DND-41 (cell line): Measurements from ENCODE around the gene THOC1.

Experiments used
- ATAC-seq: fragments of 200-7000 bp; cut with Tn5 transposase; 3 replicates; pipeline ENCODE4 v1.9.1; 2021; ENCODE audit warnings: low read depth; ENCODE audit not compliant: insufficient read depth
- DNase-seq: peaks from one replicate; pipeline ENCODE4 v3.0.0-alpha.2; 2020
- H2AFZ ChIP-seq: 2 replicates; pipeline ENCODE4 v1.6.0; 2012; ENCODE audit warnings: low read depth, low read length
- H3K27ac ChIP-seq: 2 replicates; pipeline ENCODE4 v1.5.1; 2012; ENCODE audit warnings: low read length, inconsistent platforms
- H3K27me3 ChIP-seq: fragments of 200-600 bp; sonication (generic); 2 replicates; pipeline ENCODE4 v1.6.0; 2012; ENCODE audit warnings: low read length, mild to moderate bottlenecking, inconsistent platforms; ENCODE audit not compliant: insufficient read depth, poor library complexity
- H3K36me3 ChIP-seq: 2 replicates; pipeline ENCODE4 v1.5.1; 2012; ENCODE audit warnings: low read length, inconsistent platforms; ENCODE audit not compliant: insufficient read depth
- H3K4me1 ChIP-seq: 2 replicates; pipeline ENCODE4 v1.5.1; 2012; ENCODE audit warnings: mild to moderate bottlenecking, low read length; ENCODE audit not compliant: insufficient read depth
- H3K4me2 ChIP-seq: 2 replicates; pipeline ENCODE4 v1.6.0; 2012; ENCODE audit warnings: mild to moderate bottlenecking, moderate library complexity, low read length, inconsistent platforms; ENCODE audit not compliant: insufficient read depth
- H3K4me3 ChIP-seq, 2 experiments: fragments of 200-600 bp in 1 of 2; shearing (Covaris generic) in 1 of 2; 2 replicates each; pipeline ENCODE4 v1.5.1; 2012 to 2016; ENCODE audit warnings: inconsistent platforms in 2 of 2, low read length in 2 of 2, mild to moderate bottlenecking in 2 of 2, low read depth in 1 of 2, moderate library complexity in 1 of 2
- H3K79me2 ChIP-seq: 2 replicates; pipeline ENCODE4 v1.6.0; 2012; ENCODE audit warnings: low read length, inconsistent platforms; ENCODE audit not compliant: insufficient read depth
- H3K9ac ChIP-seq: 2 replicates; pipeline ENCODE4 v1.6.0; 2012; ENCODE audit warnings: low read depth, mild to moderate bottlenecking, inconsistent platforms, low read length, moderate library complexity
- H3K9me3 ChIP-seq: 2 replicates; pipeline ENCODE4 v1.5.1; 2012; ENCODE audit warnings: low read length, moderate library complexity, mild to moderate bottlenecking, inconsistent platforms; ENCODE audit not compliant: insufficient read depth, severe bottlenecking
- H4K20me1 ChIP-seq: 2 replicates; pipeline ENCODE4 v1.6.0; 2012; ENCODE audit warnings: low read length; ENCODE audit not compliant: insufficient read depth
- EZH2 ChIP-seq: IDR thresholded peaks from 3 replicates; pipeline ENCODE4 v1.6.1; 2012; ENCODE audit warnings: borderline replicate concordance, low read depth, mild to moderate bottlenecking, moderate library complexity, low read length, inconsistent platforms; ENCODE audit not compliant: severe bottlenecking
- TF ChIP-seq, protein P1 (sequence below): IDR thresholded peaks from 2 replicates; pipeline ENCODE4 v1.5.1; 2012; ENCODE audit warnings: borderline replicate concordance, low read length, moderate library complexity, mild to moderate bottlenecking; ENCODE audit not compliant: poor library complexity, severe bottlenecking; ENCODE audit errors: extremely low read depth

THOC1 gene

DNA sequence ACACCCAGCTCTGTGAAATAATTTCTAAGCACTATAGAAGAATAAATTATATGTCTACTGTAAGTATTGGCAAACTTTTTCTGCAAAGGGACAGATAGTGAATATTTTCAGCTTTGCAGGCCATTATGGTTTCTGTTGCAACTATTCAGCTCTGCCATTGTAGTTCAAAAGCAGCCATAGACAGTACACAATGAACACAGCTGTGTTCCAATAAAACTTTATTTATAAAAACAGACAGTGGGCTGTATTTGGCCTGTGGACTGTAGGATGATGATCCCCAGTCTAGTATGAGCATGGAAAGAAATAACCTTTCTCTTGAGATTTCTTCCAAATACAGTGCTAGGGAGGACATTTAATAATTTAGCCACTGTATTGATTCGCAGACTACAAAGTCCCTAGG, 35.2 kb upstream of the THOC1 start:
- peaks cover 8% of the 10 kb centered on the region for H3K27me3 ChIP-seq
- H4K20me1 ChIP-seq: no peaks in the 10 kb centered on the region
- H3K27ac ChIP-seq: no peak overlapping the region
- no peak overlapping the region for H3K4me3 ChIP-seq
- no peaks in the 10 kb centered on the region for H3K79me2 ChIP-seq
- no peak for TF ChIP-seq EZH2
- TF ChIP-seq, protein P1, sequence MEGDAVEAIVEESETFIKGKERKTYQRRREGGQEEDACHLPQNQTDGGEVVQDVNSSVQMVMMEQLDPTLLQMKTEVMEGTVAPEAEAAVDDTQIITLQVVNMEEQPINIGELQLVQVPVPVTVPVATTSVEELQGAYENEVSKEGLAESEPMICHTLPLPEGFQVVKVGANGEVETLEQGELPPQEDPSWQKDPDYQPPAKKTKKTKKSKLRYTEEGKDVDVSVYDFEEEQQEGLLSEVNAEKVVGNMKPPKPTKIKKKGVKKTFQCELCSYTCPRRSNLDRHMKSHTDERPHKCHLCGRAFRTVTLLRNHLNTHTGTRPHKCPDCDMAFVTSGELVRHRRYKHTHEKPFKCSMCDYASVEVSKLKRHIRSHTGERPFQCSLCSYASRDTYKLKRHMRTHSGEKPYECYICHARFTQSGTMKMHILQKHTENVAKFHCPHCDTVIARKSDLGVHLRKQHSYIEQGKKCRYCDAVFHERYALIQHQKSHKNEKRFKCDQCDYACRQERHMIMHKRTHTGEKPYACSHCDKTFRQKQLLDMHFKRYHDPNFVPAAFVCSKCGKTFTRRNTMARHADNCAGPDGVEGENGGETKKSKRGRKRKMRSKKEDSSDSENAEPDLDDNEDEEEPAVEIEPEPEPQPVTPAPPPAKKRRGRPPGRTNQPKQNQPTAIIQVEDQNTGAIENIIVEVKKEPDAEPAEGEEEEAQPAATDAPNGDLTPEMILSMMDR: no peak
- H3K4me1 ChIP-seq: no peaks in the 10 kb centered on the region
- no peak overlapping the region for H3K9ac ChIP-seq
- no peak overlapping the region for H2AFZ ChIP-seq
- no peak for ATAC-seq
- H3K36me3 ChIP-seq: no peaks in the 10 kb centered on the region
- no peaks in the 10 kb centered on the region for H3K9me3 ChIP-seq
- no peak for DNase-seq
- no peak overlapping the region for H3K4me2 ChIP-seq

DNA sequence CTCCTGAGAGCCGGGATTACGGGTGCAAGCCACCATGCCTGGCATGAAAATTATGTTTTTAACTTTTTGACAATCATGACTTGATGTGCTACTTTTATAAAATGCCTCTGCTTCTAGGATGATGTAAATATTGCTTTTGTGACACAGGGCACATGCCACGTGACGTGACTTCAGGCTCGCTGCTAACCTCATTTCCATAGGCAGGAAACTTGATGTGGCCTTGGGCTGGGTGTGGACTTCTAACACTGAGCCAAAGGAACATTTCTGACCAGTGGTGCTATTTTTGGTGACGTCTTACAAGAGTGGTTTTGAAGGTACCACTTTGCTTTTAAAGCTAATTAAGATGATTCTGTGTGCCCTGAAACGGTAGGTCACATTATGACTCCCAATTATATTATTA, 34.2 kb upstream of the THOC1 start:
- no peaks in the 10 kb centered on the region for H3K36me3 ChIP-seq
- ATAC-seq (no peak), DNase-seq (no peak)
- H3K9ac ChIP-seq: no peak overlapping the region
- H3K4me3 ChIP-seq: no peak overlapping the region
- H3K27ac ChIP-seq: no peak overlapping the region
- H4K20me1 ChIP-seq: no peaks in the 10 kb centered on the region
- H3K4me1 ChIP-seq: no peaks in the 10 kb centered on the region
- no peaks in the 10 kb centered on the region for H3K9me3 ChIP-seq
- no peaks in the 10 kb centered on the region for H3K79me2 ChIP-seq
- H3K27me3 ChIP-seq: peaks cover 8% of the 10 kb centered on the region
- H3K4me2 ChIP-seq: no peak overlapping the region
- TF ChIP-seq EZH2: no peak
- TF ChIP-seq, protein P1: no peak
- no peak overlapping the region for H2AFZ ChIP-seq

DNA sequence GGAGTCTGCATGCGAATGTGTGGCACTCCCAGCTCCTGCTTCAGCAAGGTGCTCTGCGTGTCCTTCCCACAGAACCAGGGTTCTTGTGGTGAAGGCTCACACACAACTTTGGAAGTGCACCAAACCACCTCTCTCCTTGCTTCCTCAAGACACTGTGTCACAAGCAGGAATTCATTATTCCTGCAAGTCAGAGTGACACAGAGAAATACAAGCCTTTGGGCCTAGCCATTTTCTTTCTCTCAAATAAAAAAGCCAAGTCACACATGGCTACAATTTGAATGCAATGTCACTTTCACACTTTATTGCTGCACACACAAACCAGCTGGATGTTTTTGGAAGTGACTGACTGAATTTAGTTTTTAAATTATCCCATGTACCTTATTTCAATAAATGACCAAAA, 30.1 kb upstream of the THOC1 start:
- H3K4me1 ChIP-seq: no peaks in the 10 kb centered on the region
- no peak overlapping the region for H2AFZ ChIP-seq
- H3K9me3 ChIP-seq: no peaks in the 10 kb centered on the region
- no peaks in the 10 kb centered on the region for H3K79me2 ChIP-seq
- H3K27ac ChIP-seq: no peak overlapping the region
- TF ChIP-seq EZH2: no peak
- TF ChIP-seq, protein P1: no peak
- H3K9ac ChIP-seq: no peak overlapping the region
- peaks cover 6% of the 10 kb centered on the region for H3K27me3 ChIP-seq
- H4K20me1 ChIP-seq: no peaks in the 10 kb centered on the region
- H3K4me3 ChIP-seq: no peak overlapping the region
- DNase-seq: no peak
- no peaks in the 10 kb centered on the region for H3K36me3 ChIP-seq
- no peak overlapping the region for H3K4me2 ChIP-seq
- ATAC-seq: no peak
